H9 (cell line): ENCODE measurements around the gene GIMAP1. TPM values are rescaled to one million over a fixed set of nuclear protein-coding genes. Genes with fewer than 3 reads are reported as not detected.

Experiments used
- DNase-seq: peaks from one replicate; pipeline ENCODE4 v3.0.0-alpha.2; 2017
- H2AFZ ChIP-seq: one replicate; pipeline ENCODE4 v1.6.1; 2013; ENCODE audit warnings: mild to moderate bottlenecking, low read length, control low read depth, moderate library complexity
- H2AK5ac ChIP-seq: 2 replicates; pipeline ENCODE4 v1.6.1; 2013; ENCODE audit warnings: low read length, control low read depth, mixed read lengths; ENCODE audit not compliant: insufficient read length
- H2BK120ac ChIP-seq: one replicate; pipeline ENCODE4 v1.6.1; 2013; ENCODE audit warnings: low read depth, mild to moderate bottlenecking, low read length, control low read depth, inconsistent platforms; ENCODE audit not compliant: poor library complexity, severe bottlenecking
- H2BK12ac ChIP-seq: 2 replicates; pipeline ENCODE4 v1.6.1; 2013; ENCODE audit warnings: low read length, control low read depth, mixed read lengths, low read depth; ENCODE audit not compliant: insufficient read length
- H2BK15ac ChIP-seq: 2 replicates; pipeline ENCODE4 v1.6.1; 2013; ENCODE audit warnings: low read depth, low read length, control low read depth
- H2BK20ac ChIP-seq: one replicate; pipeline ENCODE4 v1.6.1; 2013; ENCODE audit warnings: low read depth, mild to moderate bottlenecking, low read length, control low read depth, inconsistent platforms; ENCODE audit not compliant: poor library complexity, severe bottlenecking
- H2BK5ac ChIP-seq: 2 replicates; pipeline ENCODE4 v1.6.1; 2013; ENCODE audit warnings: low read length, control low read depth, mixed read lengths; ENCODE audit not compliant: insufficient read length
- H3K14ac ChIP-seq: 2 replicates; pipeline ENCODE4 v1.6.1; 2013; ENCODE audit warnings: low read length, control low read depth; ENCODE audit not compliant: insufficient read depth
- H3K18ac ChIP-seq: 2 replicates; pipeline ENCODE4 v1.6.1; 2013; ENCODE audit warnings: low read depth, mild to moderate bottlenecking, mixed read lengths, low read length, control low read depth; ENCODE audit not compliant: insufficient read length
- H3K23ac ChIP-seq: 2 replicates; pipeline ENCODE4 v1.6.1; 2013; ENCODE audit warnings: low read length, control low read depth, mixed read lengths, low read depth; ENCODE audit not compliant: insufficient read length
- H3K23me2 ChIP-seq: 2 replicates; pipeline ENCODE4 v1.6.1; 2013; ENCODE audit warnings: low read depth, mild to moderate bottlenecking, mixed read lengths, low read length, control low read depth; ENCODE audit not compliant: insufficient read length, poor library complexity, severe bottlenecking
- H3K27ac ChIP-seq: 2 replicates; pipeline ENCODE4 v1.5.1; 2013; ENCODE audit warnings: low read length, control low read depth, mixed read lengths, low read depth; ENCODE audit not compliant: insufficient read length
- H3K27me3 ChIP-seq: 2 replicates; pipeline ENCODE4 v1.6.1; 2013; ENCODE audit warnings: low read length, control low read depth, inconsistent platforms; ENCODE audit not compliant: insufficient read depth
- H3K4ac ChIP-seq: 2 replicates; pipeline ENCODE4 v1.6.1; 2013; ENCODE audit warnings: low read depth, mild to moderate bottlenecking, control low read depth, inconsistent platforms, low read length, moderate library complexity
- H3K4me1 ChIP-seq: 2 replicates; pipeline ENCODE4 v1.6.1; 2013; ENCODE audit warnings: low read length, control low read depth, inconsistent platforms; ENCODE audit not compliant: insufficient read depth
- H3K4me2 ChIP-seq: 2 replicates; pipeline ENCODE4 v1.6.1; 2013; ENCODE audit warnings: low read length, control low read depth, mixed read lengths; ENCODE audit not compliant: insufficient read length, insufficient read depth
- H3K56ac ChIP-seq: 2 replicates; pipeline ENCODE4 v1.6.1; 2013; ENCODE audit warnings: low read depth, mild to moderate bottlenecking, mixed read lengths, low read length, control low read depth; ENCODE audit not compliant: insufficient read length
- H3K79me1 ChIP-seq: 2 replicates; pipeline ENCODE4 v1.6.1; 2013; ENCODE audit warnings: low read depth, mild to moderate bottlenecking, moderate library complexity, low read length, control low read depth, inconsistent platforms; ENCODE audit not compliant: insufficient read depth, poor library complexity, severe bottlenecking
- H3K79me2 ChIP-seq: 2 replicates; pipeline ENCODE4 v1.6.1; 2013; ENCODE audit warnings: low read length, control low read depth, inconsistent platforms; ENCODE audit not compliant: insufficient read depth
- H3K9ac ChIP-seq: 2 replicates; pipeline ENCODE4 v1.6.1; 2013; ENCODE audit warnings: low read length, control low read depth, mixed read lengths; ENCODE audit not compliant: insufficient read length; ENCODE audit errors: extremely low read depth
- H3K9me3 ChIP-seq: one replicate; pipeline ENCODE4 v1.6.1; 2013; ENCODE audit warnings: low read depth, low read length, inconsistent platforms; ENCODE audit not compliant: control insufficient read depth
- H3T11ph ChIP-seq: one replicate; pipeline ENCODE4 v1.6.1; 2013; ENCODE audit warnings: mild to moderate bottlenecking, low read length, control low read depth, inconsistent platforms
- H4K20me1 ChIP-seq: one replicate; pipeline ENCODE4 v1.6.1; 2013; ENCODE audit not compliant: control insufficient read depth, insufficient read length, insufficient read depth
- H4K5ac ChIP-seq: 2 replicates; pipeline ENCODE4 v1.6.1; 2013; ENCODE audit warnings: low read depth, mild to moderate bottlenecking, mixed read lengths, low read length, control low read depth; ENCODE audit not compliant: insufficient read length
- H4K8ac ChIP-seq: replicated peaks from 2 replicates; pipeline ENCODE4 v1.6.1; 2013; ENCODE audit warnings: low read length, control low read depth, mixed read lengths, low read depth; ENCODE audit not compliant: insufficient read length
- H4K91ac ChIP-seq: 2 replicates; pipeline ENCODE4 v1.6.1; 2013; ENCODE audit warnings: low read depth, mild to moderate bottlenecking, moderate library complexity, mixed read lengths, low read length, control low read depth; ENCODE audit not compliant: insufficient read length
- H3K27ac Mint-ChIP-seq, 3 experiments: 2 replicates in 2 of 3; 3 replicates in 1 of 3; pipeline ENCODE4 v1.8.0; 2020 to 2021; ENCODE audit warnings: mixed read lengths in 3 of 3, mild to moderate bottlenecking in 1 of 3, moderate library complexity in 1 of 3
- H3K27me3 Mint-ChIP-seq: 2 replicates; pipeline ENCODE4 v1.8.0; 2021; ENCODE audit warnings: low read depth, mild to moderate bottlenecking, moderate library complexity, mixed read lengths
- H3K36me3 Mint-ChIP-seq, 3 experiments: 2 replicates in 2 of 3; 3 replicates in 1 of 3; pipeline ENCODE4 v1.8.0; 2020 to 2021; ENCODE audit warnings: low read depth in 3 of 3, mixed read lengths in 3 of 3; ENCODE audit not compliant: insufficient read depth in 1 of 3
- H3K4me1 Mint-ChIP-seq, 2 experiments: 2 replicates each; pipeline ENCODE4 v1.8.0; 2020; ENCODE audit warnings: mixed read lengths in 2 of 2
- H3K4me3 Mint-ChIP-seq, 2 experiments: 2 replicates in 1 of 2; 3 replicates in 1 of 2; pipeline ENCODE4 v1.8.0; 2020 to 2021; ENCODE audit warnings: mild to moderate bottlenecking in 2 of 2, mixed read lengths in 2 of 2, moderate library complexity in 1 of 2
- H3K9me3 Mint-ChIP-seq, 2 experiments: 2 replicates in 1 of 2; 3 replicates in 1 of 2; pipeline ENCODE4 v1.8.0; 2020; ENCODE audit warnings: mild to moderate bottlenecking in 2 of 2, mixed read lengths in 2 of 2, moderate library complexity in 1 of 2
- CTCF ChIP-seq: fragments of 200-600 bp; sonication (generic); conservative IDR thresholded peaks from 3 replicates; pipeline ENCODE4 v1.8.0; 2021; ENCODE audit warnings: antibody characterized with exemption, mild to moderate bottlenecking
- whole genome bisulfite sequencing: extraction: QIAGEN DNeasy Blood & Tissue Kit; methylation state at CpG from one replicate; pipeline ENCODE4 v1.1.7; 2013; ENCODE audit warnings: missing lambda C conversion rate, low lambda C conversion rate, mixed read lengths; ENCODE audit not compliant: insufficient read length; ENCODE audit errors: extremely low coverage; 5-methylcytosine and 5-hydroxymethylcytosine counted together
- total RNA-seq: library from RNA; stranded (reverse); gene quantifications from 2 replicates; pipeline ENCODE4 v1.2.1, GENCODE V29; 2021

The GIMAP1 gene
- total RNA-seq, 1 experiment from 2014 or later: not detected

GRCh38 chr7:150686030-150686631, 30.3 kb upstream of the GIMAP1 start:
- Histone ChIP-seq H3K18ac (no peak overlapping the region), H4K5ac (no peak overlapping the region), H4K8ac (no peak overlapping the region), H3T11ph (no peak overlapping the region), H4K91ac (no peak overlapping the region), H2BK5ac (no peak overlapping the region), H2BK20ac (no peak overlapping the region), H3K4me2 (no peak overlapping the region), H3K9me3 (no peaks in the 10 kb centered on the region), H3K23ac (no peak overlapping the region), H3K27me3 (no peaks in the 10 kb centered on the region; the same call in 1 of the 2 replicates), H3K4me1 (0 out of 2 replicates have a peak, but pooled peaks cover 1% of the 10 kb centered on the region), H3K4ac (no peak overlapping the region), H2AFZ (no peak overlapping the region), H3K27ac (no peak overlapping the region), H3K23me2 (no peaks in the 10 kb centered on the region), H3K79me2 (no peaks in the 10 kb centered on the region), H2BK12ac (no peak overlapping the region), H4K20me1 (no peaks in the 10 kb centered on the region), H2BK120ac (no peak overlapping the region), H3K56ac (no peak overlapping the region), H2BK15ac (no peak overlapping the region), H3K9ac (no peak overlapping the region), H3K14ac (no peak overlapping the region), H3K79me1 (no peaks in the 10 kb centered on the region), H2AK5ac (no peak overlapping the region)
- Mint-ChIP-seq H3K9me3 (peaks cover 7% of the 10 kb centered on the region in 2 experiments; a peak in 3 of 5 replicates), H3K27ac (no peak overlapping the region), H3K4me1 (peaks cover 5 to 7% of the 10 kb centered on the region in 2 experiments), H3K4me3 (no peak overlapping the region), H3K36me3 (no peaks in the 10 kb centered on the region), H3K27me3 (peaks cover 88% of the 10 kb centered on the region)
- DNase-seq: no peak
- no peak for TF ChIP-seq CTCF
- WGBS: no CpG with 5 or more reads among the region's 9 CpGs
